Stimulated activated CD4-positive, alpha-beta T cell treated with anti-CD3 and anti-CD28 coated beads, Interleukin-12 subunit alpha, Interleukin-12 subunit beta, amount 100 ng/mL, for 48 hours (primary cell): Measurements from ENCODE around the gene TIA1.
"Not testable (repeated sequence)": the region's sequence is repeated elsewhere in the genome, so short reads cannot be mapped to it uniquely, and the experiment has no call there.

ENCODE experiments used
- DNase-seq, 3 donors: peaks; one replicate each; pipeline ENCODE4 v3.0.0-alpha.2; 2020; ENCODE audit warnings: low read depth in 2 of 3, low spot score in 1 of 3

Gene TIA1

GRCh38 chr2:70223305-70223704 lies 25.1 kb downstream of the TIA1 start:
- not testable (repeated sequence) for DNase-seq

DNA sequence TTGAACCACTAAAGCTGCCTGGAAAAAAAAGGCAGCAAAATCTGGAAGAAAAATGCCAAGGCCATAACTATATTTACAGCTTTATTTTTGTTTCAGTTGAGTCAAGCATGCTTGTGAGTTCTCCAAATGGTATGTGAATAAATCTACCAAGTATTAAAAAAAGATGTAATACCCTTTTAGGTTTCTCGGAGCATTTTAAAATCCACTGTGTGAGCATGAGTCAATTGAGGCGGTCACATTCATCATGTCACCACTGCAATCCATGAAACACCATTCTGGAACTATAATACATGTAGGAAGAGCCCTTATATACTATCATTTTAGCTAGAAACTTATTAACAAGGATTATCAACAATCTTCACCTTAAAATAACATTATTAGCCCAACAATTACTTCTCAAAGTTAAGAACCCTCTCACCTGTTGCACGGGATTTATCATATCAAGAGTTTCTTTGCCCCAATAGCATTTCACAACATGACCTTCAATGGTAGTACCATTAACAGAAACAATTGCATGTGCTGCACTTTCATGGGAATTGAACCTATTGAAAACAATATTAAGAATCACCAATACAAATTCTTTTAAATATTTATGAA lies 33.4 kb downstream of the TIA1 start:
- DNase-seq, result no peak

DNA sequence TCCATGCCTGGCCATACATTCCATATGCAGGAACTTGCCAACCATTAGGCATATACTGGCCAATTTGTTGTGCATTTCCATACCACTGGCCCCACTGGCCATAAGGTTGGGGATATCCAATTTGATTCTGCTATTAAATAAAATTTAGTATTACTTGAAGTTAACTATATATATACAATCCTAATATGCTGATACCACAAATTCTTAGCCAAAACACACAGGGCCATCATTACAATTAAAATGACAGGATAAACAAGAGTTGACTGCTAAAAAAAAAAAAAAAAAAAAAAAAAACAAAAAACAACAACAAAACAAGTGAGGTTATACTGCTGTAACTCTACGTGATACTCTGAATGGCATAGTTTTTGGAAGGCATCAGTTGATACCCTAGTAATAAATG lies 34.1 kb downstream of the TIA1 start:
- DNase-seq, result no peak

DNA sequence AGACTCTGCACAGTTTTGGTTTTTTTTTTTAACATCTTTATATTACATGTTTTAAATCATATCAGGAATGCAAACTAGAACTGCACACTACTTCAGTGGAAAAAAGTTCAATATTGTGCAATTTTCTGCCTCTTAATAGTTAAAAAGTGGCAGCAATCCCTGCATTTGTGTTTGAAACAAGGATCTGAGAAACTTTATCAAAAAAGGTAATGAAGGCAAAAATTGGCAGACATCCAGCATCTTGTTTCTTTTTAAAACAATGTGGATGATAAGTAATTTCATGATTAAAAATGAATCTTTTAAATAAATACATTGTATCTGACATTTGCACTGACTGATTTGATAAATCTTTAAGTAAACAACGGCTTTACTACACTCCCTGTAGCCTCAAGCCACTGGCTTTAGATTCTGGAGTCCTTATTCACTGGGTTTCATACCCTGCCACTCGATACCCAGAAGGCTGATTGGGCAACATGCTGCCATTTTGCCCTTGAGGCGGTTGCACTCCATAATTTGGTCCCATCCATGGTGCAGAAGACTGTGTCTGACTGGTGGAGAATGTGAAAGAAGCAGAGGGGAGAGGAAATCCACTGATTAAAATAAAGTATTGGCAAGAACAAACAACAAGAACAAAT lies 36.0 kb downstream of the TIA1 start:
- DNase-seq, result no peak

DNA sequence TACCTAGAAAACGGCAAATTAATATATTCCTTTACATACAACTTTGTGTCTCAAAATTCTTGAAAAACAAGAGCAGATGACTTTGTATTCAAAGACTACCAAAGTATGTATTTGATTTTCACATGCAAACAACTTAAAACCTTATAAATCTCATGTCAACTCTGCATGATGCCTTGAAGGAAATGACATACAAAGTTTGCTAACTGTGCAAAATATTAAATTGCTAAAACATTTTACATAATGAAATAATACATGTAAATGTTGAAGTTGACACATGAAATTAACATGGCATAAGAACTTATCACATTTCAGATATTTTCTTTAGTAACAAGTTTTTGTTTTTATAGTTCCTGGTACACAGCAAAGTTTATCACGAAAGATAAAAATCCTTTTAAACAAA lies 36.8 kb downstream of the TIA1 start:
- DNase-seq, result no peak

GRCh38 chr2:70204452-70204851 lies 44.0 kb downstream of the TIA1 start:
- DNase-seq, result no peak

DNA sequence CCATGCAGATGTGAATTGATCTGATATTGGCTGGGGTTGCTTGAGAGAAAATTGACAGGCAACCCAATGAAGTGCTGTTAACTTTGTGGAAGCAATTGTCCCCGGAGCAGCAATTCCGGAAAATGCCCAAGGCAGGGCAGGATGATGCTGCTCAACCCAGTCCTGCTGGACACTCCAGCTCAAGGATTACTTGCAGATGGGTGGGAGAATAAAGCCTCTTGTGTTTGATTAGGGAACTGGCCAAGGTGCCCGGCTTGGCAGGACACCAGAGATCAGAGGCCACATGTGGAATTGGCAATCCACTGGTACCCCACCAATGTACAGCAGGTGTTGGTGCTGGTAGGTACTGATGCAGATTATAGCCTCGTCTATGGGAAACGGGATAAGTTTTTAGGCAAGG lies 45.3 kb downstream of the TIA1 start:
- DNase-seq, result no peak

DNA sequence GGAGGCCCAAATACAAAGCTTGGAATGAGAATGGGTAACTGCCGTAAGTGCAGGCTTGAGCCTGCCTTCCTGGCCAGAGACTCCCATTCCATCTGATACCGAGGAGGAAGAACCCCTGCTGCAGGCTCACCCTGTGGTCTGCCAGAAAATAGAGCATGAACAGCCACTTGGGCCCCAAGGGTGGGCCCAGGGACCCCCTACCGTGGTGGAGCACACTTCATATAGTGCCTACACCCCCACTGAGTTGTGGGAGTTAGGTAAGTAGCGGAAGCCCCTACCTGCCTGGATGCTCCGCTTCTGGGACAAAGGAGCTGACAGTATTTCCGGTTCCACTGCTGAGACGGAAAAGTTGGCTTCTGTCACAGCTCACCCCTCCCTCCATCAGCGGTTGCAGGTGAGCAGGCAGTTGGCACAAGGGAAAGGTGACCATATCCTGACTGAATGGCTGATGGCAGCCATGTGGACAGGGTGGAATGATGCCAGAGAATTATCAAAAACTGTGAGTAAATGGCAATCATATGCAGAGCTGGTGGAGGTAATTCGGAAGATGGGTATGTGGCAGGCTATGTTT lies 46.1 kb downstream of the TIA1 start:
- DNase-seq, result no peak

GRCh38 chr2:70201831-70202230 lies 46.6 kb downstream of the TIA1 start:
- no peak for DNase-seq

- DNase-seq, result no peak
These were observed 47.1 kb downstream of the TIA1 start for GRCh38 chr2:70201225-70201768.

- no peak for DNase-seq
These were observed 49.0 kb downstream of the TIA1 start for GRCh38 chr2:70199320-70199864.

DNA sequence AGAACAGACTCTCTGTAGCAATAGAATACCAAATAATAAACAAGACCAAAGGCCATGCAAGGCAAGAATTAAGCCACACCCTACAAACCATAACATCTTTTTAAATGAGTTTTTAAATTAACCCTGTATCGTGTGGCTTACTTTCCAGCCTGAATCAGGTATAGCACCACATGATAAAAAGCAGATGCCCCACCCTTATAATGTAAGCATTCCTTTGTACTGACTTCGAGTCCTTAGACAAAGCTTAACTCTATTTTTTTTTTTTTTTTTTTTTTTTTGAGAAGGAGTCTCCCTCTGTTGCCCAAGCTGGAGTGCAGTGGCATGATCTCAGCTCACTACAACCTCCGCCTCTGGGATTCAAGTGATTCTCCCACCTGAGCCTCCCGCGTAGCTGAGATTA lies 55.9 kb downstream of the TIA1 start:
- DNase-seq, result no peak

- DNase-seq, result no peak
These were observed 57.1 kb downstream of the TIA1 start for GRCh38 chr2:70191244-70191735.

DNA sequence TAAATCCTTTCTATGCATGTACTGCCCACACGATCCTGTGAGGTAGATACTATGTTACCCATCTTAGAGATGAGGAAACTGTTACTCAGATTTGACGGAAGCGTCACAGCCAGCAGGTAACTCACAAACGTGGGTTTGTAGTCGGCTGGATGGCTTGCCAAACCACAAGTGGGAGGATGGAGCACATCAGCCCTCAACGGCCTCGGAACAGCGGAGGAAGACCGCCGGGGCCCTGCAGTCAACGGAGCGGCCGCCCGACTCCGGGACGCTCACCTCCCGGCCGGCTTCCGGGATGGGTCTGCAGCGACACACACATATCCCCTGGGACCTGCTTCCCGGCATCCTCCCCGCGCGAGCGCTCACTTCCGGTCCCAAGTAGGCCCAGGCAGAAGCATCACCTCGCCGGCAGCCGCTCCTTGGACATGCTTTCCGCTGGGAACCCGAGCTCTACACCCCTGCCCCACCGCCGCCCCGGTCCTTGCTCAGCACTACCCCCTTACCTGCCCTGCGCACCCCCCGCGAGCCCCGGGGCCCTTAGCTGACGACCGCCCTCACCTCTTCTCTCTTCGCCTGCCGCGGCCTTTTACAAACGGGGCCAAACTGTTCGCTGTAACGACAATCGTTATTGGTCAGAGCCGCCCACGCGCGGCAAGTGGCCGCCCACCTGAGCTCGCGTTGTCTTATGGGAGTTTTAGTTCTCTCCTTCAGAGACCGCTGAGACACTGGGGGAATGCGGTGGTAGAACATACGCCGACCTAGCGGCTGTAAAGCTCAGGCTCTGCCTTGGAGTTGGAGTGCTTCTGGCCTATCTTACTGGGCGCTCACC lies 57.8 kb downstream of the TIA1 start, which contains the start of gene C2orf42:
C2orf42 (minus strand) TSS at position 602 of the 826 bp plus-strand sequence. CDS start 9,034 bp downstream, outside the sequence.
- DNase-seq, result peak; percentile 93 to 95 (median 93)

- no peak for DNase-seq
These were observed 60.0 kb downstream of the TIA1 start for GRCh38 chr2:70188460-70188859.

GRCh38 chr2:70187170-70187569 lies 61.3 kb downstream of the TIA1 start:
- not testable (repeated sequence) for DNase-seq

- DNase-seq, result no peak
These were observed 65.7 kb downstream of the TIA1 start for GRCh38 chr2:70182689-70183088.

GRCh38 chr2:70181363-70181956 lies 67.0 kb downstream of the TIA1 start:
- DNase-seq, result no peak

- DNase-seq, result no peak
These were observed 74.9 kb downstream of the TIA1 start for GRCh38 chr2:70173520-70173919.

GRCh38 chr2:70169654-70170245 lies 78.7 kb downstream of the TIA1 start:
- not testable (repeated sequence) for DNase-seq
